Fibroblast of mammary gland (primary cell): ENCODE measurements around the gene NFATC1.

Experiments
- DNase-seq: peaks from one replicate; pipeline ENCODE4 v3.0.0-alpha.2; 2010; ENCODE audit warnings: low read depth
- H3K4me3 ChIP-seq: 2 replicates; pipeline ENCODE4 v1.5.1; 2011; ENCODE audit warnings: low read depth, mild to moderate bottlenecking, low read length, moderate library complexity; ENCODE audit not compliant: control insufficient read depth
- TF ChIP-seq, protein P1 (sequence below): conservative IDR thresholded peaks from 2 replicates; pipeline ENCODE4 v1.5.1; 2011; ENCODE audit warnings: low read depth, low read length, inconsistent platforms; ENCODE audit not compliant: control insufficient read depth, insufficient read depth

NFATC1 gene

DNA sequence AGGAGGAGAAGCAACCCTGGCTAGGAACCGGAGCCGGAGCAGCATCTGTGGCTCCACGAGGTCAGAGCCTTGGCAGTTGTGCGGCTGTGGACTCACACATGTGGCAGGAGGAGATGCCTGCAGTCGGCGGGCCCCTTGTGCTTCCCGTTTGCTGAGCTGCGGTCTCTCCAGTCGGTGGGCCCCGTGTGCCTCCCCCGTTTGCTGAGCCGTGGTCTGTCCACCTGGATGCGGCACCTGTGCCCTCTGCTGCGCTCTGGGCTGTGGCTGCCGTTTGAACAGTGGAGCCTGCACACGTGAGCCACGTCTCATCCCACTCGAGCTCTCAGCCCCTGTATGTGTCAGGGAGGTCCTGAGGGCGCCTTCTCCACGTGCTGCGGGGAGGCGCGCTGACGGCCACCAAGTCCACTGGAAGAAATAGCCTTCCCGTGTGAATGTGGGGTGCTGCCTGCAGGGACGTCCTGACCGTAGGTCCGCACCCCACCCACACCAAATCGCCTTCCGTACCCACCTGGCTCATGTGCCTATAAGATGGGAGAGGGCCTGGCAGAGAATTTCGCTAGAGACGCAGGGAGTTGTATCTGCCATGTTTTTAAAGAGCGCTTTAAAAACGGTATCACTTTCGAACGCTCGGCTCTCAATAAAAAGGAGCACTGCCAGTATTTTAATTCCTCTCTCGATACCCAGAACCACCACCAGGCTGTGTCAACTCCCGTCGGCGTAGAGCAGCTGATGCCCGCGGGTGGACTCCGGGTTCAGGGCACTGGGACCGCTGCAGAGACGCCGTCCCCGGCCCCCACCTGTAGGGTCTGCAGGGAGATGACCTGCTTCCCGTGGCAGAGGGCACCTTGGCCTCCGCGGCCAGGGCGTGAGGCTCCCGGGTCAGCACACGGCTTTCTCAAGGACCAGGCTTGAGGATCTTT is 117.0 kb downstream of the NFATC1 start:
- DNase-seq: no peak
- H3K4me3 ChIP-seq: no peak overlapping the region
- TF ChIP-seq, protein P1, sequence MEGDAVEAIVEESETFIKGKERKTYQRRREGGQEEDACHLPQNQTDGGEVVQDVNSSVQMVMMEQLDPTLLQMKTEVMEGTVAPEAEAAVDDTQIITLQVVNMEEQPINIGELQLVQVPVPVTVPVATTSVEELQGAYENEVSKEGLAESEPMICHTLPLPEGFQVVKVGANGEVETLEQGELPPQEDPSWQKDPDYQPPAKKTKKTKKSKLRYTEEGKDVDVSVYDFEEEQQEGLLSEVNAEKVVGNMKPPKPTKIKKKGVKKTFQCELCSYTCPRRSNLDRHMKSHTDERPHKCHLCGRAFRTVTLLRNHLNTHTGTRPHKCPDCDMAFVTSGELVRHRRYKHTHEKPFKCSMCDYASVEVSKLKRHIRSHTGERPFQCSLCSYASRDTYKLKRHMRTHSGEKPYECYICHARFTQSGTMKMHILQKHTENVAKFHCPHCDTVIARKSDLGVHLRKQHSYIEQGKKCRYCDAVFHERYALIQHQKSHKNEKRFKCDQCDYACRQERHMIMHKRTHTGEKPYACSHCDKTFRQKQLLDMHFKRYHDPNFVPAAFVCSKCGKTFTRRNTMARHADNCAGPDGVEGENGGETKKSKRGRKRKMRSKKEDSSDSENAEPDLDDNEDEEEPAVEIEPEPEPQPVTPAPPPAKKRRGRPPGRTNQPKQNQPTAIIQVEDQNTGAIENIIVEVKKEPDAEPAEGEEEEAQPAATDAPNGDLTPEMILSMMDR: no peak

DNA sequence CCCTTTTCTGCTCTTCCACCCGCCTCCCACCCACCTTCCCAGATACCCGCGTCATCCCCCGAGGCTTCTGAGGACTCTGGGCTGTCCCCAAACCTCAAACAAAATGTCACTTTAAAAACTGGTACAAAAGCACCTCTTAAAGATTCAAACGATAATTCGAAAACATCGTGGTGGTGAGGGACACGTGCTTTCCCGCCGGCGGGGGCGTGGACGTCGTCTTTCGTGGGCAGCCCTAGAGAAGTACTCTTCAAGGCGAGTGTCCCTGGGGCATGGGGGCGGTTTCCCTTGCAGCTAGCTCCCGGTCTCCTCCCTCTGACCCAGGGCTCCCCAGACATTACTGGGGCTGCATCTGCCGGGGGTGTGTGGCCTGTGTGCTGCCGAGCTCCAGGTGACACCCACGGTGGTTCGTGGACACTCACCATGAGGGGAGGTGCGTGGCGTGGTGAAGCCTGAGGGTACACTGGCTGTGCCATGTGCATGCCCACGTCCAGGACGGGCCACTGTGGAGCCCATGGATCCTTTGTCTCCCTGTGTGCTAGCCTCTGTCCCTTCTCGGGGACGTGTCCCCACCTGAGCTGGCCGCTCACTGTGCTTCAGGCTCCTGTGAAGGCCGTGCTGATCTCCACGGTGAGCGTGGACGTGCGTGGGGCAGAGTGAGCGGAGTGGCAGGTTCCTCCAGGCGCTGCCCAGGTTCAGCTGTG is 117.8 kb downstream of the NFATC1 start:
- DNase-seq: no peak
- TF ChIP-seq, protein P1: no peak
- no peak overlapping the region for H3K4me3 ChIP-seq

DNA sequence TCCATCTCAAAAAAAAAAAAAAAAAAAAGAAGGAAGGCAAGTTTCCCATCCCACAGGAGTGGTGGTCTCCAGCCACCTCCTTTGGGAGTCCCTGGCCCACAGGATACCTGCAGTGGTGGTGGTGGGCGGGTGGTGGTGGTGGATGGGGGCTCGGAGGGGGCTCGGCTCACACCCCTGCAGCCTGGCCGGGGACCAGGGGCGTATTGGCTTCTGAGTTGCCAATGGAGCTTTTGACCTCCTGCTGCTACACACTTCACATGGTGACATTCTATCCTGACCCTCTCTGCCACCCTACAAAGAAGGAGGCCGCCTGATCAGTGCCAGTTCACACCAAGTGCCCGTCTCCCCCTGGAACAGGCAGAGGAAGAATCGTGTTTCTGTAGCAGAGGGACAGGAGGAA is 119.6 kb downstream of the NFATC1 start:
- TF ChIP-seq, protein P1: no peak
- no peak for DNase-seq
- no peak overlapping the region for H3K4me3 ChIP-seq

GRCh38 chr18:79515944-79516351 is 120.2 kb downstream of the NFATC1 start:
- DNase-seq: no peak
- TF ChIP-seq, protein P1: no peak
- H3K4me3 ChIP-seq: no peak overlapping the region

DNA sequence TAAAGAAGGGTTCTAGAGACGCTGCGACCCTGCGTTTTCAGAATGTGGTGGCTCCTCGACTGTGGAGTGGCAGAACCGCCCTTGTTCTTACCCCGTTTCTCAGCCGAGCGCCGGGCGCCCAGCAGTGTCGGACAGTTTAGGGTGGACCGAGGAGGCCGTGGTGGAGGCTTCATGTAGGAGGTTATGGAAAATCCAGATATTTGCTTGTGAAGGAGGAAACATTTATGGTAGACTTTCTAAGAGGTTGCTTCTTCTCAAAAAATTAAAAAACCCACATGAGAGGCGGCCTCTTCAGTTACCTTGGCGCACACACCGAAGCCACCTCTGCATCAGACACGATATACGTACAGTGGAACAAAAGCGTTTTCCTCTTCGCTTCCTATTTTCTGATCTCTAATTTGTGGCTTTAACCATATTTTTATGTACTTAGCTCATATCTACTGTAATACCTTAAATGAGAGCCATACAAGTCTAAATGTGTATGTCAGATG is 120.8 kb downstream of the NFATC1 start:
- TF ChIP-seq, protein P1: no peak
- no peak for DNase-seq
- H3K4me3 ChIP-seq: no peak overlapping the region

- H3K4me3 ChIP-seq: no peak overlapping the region
- no peak for DNase-seq
- TF ChIP-seq, protein P1: no peak
Measured at GRCh38 chr18:79517341-79517740, 121.6 kb downstream of the NFATC1 start.
